ENCODE data around the gene TAS2R39.
"Not testable (repeated sequence)": the region's sequence is repeated elsewhere in the genome, so short reads cannot be mapped to it uniquely, and the experiment has no call there.

The TAS2R39 gene

DNA sequence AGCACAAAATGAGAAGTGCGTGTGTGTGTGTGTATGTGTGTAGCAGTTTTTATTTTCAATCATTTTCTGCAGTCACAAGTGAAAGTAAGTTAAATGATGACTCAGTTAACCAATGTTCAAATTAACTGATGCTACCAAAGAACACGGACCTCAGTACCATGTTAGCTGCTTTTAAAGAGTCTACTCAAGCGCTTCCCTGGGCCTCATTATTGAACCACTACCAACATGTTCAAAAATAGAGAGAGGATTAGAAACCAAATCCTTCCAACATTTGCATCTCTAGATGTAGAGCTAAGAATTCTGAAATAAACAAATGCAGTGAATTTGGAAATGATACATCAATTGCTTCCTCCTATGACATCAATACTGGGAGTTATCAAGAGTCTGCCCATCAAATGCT lies at the start of gene TAS2R39:
TSS of gene TAS2R39 (plus strand) at position 396 of the 400 bp plus-strand sequence. CDS start at position 396, 0 bp downstream.
- DNase-seq (ENCODE audit: low read depth in 4 of 4, low spot score in 1 of 4), result no peak

- DNase-seq (ENCODE audit: low read depth in 4 of 4, low spot score in 1 of 4), result no peak
These were observed 36.1 kb upstream of the TAS2R39 start for GRCh38 chr7:143147070-143147469.

DNA sequence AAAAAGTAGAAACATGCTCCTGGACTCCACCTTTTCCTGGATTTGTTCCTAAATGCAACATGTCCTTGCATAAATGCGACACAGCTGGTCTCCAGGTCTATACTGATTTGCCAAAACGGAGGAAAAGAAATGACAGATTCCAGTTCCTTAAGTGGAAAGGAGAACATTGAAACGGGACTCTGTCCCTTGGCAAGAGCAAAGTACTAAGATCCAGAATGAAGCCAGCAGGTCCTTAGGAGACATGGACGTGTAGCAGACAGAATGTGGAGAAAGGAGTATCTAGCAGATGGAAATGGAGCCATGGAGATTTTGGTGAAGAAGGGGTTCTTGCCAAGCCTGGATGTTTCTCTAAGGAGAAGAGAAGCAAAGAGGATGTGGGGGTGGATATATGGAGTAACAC lies 35.2 kb upstream of the TAS2R39 start:
- DNase-seq (ENCODE audit: low read depth in 4 of 4, low spot score in 1 of 4), result no peak

DNA sequence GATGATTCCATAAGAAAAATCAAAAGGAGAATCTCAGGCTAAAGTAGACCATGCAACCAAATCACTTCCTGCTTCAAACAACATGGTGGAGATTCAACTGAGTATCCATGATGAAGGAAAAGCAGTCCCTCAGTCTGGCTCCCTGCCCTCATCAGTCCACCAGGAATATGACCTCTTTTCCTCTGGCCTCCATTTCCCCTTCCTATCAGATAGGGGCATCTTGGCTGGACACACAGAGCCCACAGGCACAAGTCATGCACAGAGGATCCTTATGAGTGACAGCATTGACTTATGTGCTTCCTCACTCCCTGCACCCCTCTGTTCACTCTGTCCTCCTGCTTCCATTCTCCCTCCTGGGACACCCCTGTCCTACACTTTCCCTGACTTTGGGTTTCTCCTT lies 34.6 kb upstream of the TAS2R39 start:
- no peak for DNase-seq (ENCODE audit: low read depth in 4 of 4, low spot score in 1 of 4)

- not testable (repeated sequence) for DNase-seq (ENCODE audit: low read depth in 4 of 4, low spot score in 1 of 4)
These were observed 32.5 kb upstream of the TAS2R39 start for GRCh38 chr7:143150696-143151095.

- not testable (repeated sequence) for DNase-seq (ENCODE audit: low read depth in 4 of 4, low spot score in 1 of 4)
These were observed 24.6 kb upstream of the TAS2R39 start for GRCh38 chr7:143158617-143159016.

GRCh38 chr7:143171697-143172096 lies 11.5 kb upstream of the TAS2R39 start:
- DNase-seq (ENCODE audit: low read depth in 4 of 4, low spot score in 1 of 4), result no peak

GRCh38 chr7:143172354-143172753 lies 10.9 kb upstream of the TAS2R39 start:
- DNase-seq (ENCODE audit: low read depth in 4 of 4, low spot score in 1 of 4), result no peak

DNA sequence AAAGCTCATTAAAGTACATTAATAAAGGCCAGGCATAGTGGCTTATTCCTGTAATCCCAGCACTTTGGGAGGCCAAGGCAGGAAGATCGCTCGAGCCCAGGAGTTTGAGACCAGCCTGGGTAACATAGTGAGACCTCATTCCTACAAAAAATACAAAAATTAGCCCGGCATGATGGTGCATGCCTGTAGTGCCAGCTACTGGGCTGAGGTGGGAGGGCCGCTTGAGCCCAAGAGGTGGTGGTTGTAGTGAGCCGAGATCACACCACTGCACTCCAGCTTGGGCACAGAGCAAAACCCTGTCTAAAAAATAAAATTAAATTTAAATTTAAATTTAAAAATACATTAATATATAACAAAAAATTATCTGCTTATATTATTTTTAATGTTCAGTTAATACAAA lies 7.1 kb upstream of the TAS2R39 start:
- no peak for DNase-seq (ENCODE audit: low read depth in 4 of 4, low spot score in 1 of 4)

- DNase-seq (ENCODE audit: low read depth in 4 of 4, low spot score in 1 of 4), result no peak
These were observed 5.7 kb upstream of the TAS2R39 start for GRCh38 chr7:143177374-143178119.

GRCh38 chr7:143180771-143181170 lies 2.4 kb upstream of the TAS2R39 start:
- not testable (repeated sequence) for DNase-seq (ENCODE audit: low read depth in 4 of 4, low spot score in 1 of 4)

DNA sequence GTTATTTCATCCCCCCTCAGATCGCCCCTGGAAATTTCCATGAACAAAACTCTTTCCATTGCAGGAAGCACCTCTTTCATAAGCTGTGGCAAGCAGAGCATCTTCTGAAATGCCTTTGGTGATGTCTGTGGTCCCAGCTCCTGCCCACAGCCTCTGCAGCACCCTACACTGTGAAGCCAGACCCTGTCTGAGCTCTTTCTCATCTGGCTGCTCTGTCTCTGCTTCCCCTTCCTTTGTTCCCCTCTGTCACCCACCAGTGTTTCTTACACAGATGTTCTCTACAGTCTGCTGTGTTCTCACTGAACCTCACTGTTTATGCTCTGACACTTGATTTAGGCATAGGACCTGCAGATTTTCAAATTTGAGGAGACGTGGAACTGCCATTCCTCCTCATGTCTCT lies 1.9 kb upstream of the TAS2R39 start:
- no peak for DNase-seq (ENCODE audit: low read depth in 4 of 4, low spot score in 1 of 4)

GRCh38 chr7:143185551-143185950 lies 2.3 kb downstream of the TAS2R39 start:
- DNase-seq (ENCODE audit: low read depth in 4 of 4, low spot score in 1 of 4), result no peak

DNA sequence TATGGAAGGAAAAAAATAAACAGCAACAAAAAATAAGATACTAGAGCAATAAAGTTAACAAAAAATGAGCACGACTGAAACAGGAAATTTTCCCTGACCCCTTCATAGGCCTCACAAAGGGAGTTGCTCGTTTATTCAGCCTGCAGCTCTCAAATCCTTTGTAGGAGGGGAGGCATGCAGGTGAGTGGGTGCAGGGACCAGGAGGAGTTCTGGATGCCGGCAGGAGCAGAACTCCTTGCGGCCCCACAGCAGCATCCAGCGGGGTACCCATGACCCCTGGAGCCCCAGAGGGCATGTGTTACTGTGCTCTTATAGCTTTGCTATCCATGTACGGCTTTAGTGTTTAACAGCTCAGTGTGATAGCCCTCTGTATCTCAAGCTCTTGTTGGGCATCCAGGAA lies 5.8 kb downstream of the TAS2R39 start:
- DNase-seq (ENCODE audit: low read depth in 4 of 4, low spot score in 1 of 4), result no peak

DNA sequence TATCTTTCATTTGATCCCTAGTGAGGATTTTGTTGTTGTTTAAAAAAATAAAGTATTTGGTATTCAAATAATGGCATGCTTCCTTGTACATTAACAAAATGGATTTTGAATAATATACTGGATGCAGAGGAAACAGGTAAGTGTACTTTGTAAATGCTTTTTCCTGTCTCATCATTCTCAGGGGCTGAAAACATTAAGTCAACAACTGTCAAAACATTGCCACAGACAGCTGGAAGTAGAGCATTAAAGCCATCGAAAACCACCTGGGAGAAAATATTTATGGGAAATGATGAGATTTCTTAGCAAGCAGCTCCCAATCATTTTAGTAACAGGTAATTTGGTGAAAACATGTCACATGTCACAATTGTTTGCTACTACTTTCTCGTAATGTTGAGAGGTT lies 10.7 kb downstream of the TAS2R39 start:
- no peak for DNase-seq (ENCODE audit: low read depth in 4 of 4, low spot score in 1 of 4)

GRCh38 chr7:143199040-143199439 lies 15.8 kb downstream of the TAS2R39 start:
- DNase-seq (ENCODE audit: low read depth in 4 of 4, low spot score in 1 of 4), result no peak

- DNase-seq (ENCODE audit: low read depth in 4 of 4, low spot score in 1 of 4), result no peak
These were observed 18.9 kb downstream of the TAS2R39 start for GRCh38 chr7:143202161-143202560.

DNA sequence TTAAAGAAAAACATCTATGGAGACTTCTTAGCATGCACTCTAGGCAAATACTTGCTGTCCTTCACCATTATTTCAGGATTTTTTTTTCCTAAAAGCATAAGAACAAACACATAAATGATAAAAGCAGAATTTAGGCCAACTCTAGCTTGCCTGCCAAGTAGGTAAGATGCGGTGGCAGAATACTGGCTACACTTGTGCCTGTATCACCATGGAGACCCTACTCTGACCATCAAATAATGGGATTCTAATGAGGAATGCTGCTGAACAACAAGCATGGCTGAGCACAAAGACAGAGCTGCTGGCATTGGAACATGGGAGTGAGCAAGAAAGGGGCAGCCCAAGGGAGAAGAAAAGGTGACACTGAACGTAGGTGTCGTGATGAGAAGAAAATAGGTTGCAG lies 20.2 kb downstream of the TAS2R39 start:
- DNase-seq (ENCODE audit: low read depth in 4 of 4, low spot score in 1 of 4), result no peak

DNA sequence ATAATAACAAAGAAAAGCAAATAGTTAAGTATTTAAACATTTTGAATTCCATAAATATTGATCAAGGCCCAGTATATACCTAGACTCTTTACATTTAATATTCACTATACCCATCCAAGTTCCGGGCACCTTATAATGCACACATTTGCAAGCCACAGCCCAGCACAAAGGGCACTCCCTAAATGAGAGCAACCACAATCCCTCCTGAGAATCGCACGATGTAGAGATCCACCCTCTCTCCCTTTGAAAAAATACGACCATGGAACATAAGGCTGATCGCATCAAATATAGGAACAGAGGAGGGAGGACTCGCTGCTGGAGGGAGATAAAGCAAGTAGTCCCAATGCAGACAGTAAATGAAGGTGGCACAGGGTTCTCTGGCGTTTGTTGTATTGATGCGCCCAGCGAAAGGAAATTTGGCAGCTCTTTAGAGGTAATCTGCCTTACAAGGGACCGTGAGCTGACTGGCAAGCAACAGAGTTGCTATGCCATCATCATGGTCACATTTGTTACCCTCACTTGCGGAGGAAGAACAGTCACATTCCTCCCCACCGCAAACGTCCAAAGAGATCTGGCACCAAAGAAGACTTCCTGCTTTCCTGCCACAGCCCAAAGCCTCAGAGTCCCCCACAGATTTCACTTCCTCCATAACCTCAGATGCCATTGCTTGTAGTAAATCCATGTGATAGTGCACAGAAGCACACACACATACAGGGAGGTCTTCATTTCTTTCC lies 22.5 kb downstream of the TAS2R39 start:
- no peak for DNase-seq (ENCODE audit: low read depth in 4 of 4, low spot score in 1 of 4)

GRCh38 chr7:143210541-143210940 lies 27.3 kb downstream of the TAS2R39 start:
- no peak for DNase-seq (ENCODE audit: low read depth in 4 of 4, low spot score in 1 of 4)

- DNase-seq (ENCODE audit: low read depth in 4 of 4, low spot score in 1 of 4), result not testable (repeated sequence)
These were observed 30.3 kb downstream of the TAS2R39 start for GRCh38 chr7:143213478-143213877.

All from stimulated activated CD4-positive, alpha-beta T cell treated with anti-CD3 and anti-CD28 coated beads, Interleukin-1b, Interleukin-23, amount 100 ng/mL, for 24 hours (primary cell).